SHP77 (cell line): Measurements from ENCODE around the gene POLE.
"Not testable (repeated sequence)": the region's sequence is repeated elsewhere in the genome, so short reads cannot be mapped to it uniquely, and the experiment has no call there.

ENCODE experiments used
- DNase-seq, 2 experiments: peaks; one replicate each; lab custom pipeline; 2025; lab: John Stamatoyannopoulos, UW

The POLE gene

GRCh38 chr12:132611620-132612019 lies 75.5 kb downstream of the POLE start:
- no peak for DNase-seq

DNA sequence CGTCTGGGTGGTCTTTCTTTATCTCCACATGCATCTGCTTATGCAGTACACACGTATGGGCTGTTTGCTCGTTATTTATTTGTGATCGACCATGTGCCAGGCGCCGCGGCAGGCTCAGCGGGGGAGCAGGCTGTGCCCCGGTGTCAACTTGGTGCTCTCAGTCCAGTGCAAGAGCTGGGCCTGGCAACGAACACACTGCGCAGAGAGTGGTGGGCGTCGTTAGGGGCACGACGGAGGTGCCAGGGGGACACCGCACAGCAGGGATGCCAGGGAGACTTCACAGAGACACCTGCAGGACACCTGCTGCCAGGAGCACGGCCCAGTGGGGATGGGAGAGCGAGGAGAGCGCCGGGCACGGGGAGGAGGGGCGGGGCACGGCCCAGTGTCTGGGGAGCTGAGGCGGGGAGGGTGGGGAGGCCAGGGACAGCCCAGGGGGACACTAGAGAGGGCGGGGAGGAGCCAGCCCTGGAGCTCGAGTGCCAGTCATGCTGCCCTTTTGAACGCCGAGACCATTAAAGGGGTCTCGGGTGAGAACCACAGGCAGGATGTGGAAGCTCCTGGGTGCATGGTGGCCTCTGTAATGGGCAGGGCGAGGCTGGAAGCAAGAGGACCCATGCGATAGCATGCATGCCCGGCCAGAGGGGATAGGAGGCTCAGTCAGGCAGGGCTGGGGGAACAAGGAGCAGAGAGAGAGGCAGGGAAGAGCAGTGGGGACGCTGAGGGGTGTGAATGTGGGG lies 76.1 kb downstream of the POLE start:
- no peak for DNase-seq

- DNase-seq, result no peak
These were observed 76.9 kb downstream of the POLE start, which contains the start of gene LRCOL1 for GRCh38 chr12:132610051-132610759. TSS of gene LRCOL1 (minus strand) at chr12:132610582. CDS start at chr12:132606251, 4,331 bp downstream.

DNA sequence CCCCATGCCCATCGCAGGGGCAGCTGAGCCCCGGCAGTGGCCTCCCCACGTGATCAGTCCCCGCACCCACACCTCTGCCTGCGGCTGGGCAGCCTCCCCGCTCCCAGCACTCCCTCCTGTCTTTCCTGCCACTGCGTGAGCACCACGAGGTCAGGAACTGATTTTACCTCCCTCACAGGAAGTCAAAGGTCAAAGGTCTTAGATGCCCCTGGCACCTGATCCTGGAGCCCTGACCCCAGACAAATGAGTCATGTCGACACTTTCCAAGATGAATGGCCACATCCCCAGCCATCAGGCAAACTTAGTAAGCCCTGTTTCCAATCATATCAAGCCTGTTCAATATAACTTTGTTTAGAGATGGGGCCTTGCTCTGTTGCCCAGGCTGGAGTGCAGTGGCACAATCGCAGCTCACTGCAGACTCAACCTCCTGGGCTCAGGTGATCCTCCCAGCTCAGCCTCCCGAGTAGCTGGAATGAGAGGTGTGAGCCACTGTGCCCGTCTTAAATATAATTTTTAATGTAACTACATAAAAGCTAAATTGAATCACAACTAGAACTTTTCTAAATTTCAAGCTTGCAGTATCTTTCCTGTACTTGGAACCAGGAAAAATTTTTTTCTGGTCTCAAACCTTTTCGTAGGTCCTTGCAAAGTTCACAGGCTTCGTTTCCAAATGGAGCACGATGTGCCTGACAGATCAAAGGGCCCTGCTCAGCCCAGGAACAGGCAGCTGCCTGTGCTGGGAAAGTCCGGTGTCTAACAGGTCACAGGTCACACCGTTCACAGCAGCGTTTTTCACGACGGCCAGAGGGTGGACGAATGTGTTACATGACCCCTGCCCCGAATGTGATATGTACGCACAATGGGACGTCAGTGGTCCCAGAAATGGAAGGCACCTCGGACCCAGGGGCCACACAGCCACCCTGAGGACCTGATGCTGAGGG lies 78.6 kb downstream of the POLE start:
- no peak for DNase-seq

DNA sequence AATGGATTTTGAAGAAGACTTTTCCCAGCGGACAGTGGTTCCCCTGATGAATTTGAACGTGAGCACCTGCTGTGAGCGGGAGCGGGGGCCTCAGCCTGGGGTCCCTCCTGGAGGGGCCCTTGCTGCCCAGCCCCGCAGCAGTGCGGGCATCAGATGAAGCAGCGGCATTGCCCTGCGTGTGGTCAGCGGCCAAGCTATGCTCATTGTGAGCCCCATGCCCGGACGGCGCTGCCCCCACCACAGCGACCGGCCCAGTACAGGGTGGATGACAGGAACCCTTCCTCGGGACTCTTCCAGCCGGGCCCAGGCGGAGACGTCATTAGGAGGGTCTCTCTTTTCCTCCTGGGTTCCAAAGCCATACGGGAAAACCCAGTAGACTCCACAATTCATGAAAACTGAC lies 80.2 kb downstream of the POLE start:
- no peak for DNase-seq

DNA sequence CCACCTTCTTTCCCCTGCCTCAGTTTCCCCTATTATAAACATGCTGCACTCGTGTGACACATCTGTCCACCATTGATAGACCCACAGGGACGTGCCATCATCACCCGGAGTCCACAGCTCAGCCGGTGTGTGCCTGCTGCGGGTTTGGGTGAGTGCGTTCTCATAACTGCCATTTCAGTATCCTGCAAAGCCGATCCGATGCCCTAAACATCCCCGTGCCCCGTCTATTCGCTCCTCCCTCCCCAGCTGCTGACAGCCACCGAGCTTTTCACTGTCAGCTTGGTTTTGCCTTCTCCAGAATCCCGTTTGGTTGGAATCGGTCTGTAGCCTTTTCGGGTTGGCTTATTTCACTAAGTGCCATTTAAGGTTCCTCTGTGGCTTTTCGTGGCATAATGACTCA lies 80.7 kb downstream of the POLE start:
- no peak for DNase-seq

DNA sequence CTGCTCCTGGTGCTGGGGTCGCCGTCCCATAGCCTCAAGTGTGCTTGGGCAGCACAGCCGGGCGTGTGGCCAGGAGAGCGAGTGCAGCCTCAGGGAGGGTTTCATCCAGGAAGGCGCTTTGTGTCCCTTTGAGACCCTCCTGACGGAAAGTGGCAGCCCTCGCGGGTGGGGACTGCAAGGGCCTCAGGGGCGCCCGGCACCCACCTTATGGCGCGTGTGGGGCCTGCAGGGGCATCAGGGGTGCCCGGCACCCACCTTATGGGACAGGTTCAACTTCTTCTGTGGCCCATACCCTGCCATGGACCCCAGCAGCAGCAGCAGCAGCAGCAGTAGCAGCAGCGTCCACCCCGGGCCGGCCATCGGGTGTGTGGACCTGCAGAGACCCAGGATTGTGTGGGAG lies 81.2 kb downstream of the POLE start:
- no peak for DNase-seq

GRCh38 chr12:132604668-132605441 lies 82.3 kb downstream of the POLE start:
- DNase-seq, result no peak

GRCh38 chr12:132604151-132604618 lies 83.0 kb downstream of the POLE start:
- DNase-seq, result no peak

GRCh38 chr12:132603240-132604150 lies 83.6 kb downstream of the POLE start:
- DNase-seq, result no peak

DNA sequence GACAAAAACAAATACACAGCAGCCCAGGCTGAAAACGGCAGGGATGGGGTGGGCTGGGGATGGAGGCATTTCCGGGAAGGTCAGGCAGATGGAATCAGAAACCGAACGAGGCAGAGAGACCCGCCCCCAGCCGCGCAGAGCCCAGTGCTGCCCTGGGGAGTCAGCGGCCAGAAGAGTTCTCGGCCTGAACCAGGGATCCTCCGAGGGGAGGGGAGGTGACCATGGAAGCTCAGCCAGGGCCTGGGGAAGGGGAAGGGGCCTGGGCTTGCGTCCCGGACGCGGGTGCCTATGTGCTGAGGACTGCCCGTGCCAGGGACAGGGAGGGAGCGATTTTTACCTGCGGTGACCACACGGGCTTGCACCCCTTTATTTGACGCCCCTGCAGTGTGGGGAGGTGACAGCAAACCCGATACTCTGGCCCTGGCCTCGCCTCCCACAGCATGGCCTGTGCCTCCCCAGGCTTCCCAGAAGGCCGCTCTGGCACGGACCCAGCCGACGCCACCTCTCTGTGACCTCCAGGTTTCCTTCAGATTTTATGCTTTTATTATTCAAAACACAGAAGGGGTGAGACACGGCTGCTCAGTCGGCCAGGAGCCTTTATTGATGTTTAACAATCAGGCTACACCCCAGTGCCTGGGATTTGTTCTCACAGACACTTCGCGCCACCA lies 84.4 kb downstream of the POLE start:
- peak; percentile 65 to 76 for DNase-seq

DNA sequence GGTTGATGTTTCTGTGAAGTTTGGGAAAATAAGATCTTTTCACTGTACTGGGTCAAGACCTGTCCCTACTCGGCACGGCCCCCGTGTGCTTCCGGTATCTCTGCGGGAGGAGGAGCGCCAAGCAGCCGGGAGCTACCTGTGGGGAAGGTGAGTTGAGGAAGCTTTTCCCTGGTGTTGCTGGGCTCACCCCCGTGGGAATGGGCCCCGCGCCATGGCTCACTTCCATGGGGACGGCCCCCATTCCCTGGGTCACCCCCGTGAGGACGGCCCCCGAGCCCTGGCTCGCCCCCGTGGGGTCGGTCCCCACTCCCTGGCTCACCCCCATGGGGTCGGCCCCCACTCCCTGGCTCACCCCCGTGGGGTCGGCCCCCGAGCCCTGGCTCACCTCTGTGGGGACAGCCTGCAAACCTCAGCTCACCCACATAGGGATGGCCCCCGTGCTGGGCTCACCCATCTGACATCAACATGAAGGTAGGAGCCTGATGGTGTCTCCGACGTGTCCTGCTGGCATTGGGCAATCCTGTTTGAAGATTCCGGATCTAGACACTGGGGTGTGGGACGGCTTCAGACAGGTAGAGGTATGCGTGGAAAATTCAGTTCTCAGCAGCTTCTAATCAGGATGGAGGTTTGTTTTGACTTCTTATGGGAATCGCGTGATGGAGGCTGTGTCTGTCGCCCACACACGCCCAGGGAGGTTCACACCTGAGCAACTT lies 85.8 kb downstream of the POLE start:
- DNase-seq, result no peak

DNA sequence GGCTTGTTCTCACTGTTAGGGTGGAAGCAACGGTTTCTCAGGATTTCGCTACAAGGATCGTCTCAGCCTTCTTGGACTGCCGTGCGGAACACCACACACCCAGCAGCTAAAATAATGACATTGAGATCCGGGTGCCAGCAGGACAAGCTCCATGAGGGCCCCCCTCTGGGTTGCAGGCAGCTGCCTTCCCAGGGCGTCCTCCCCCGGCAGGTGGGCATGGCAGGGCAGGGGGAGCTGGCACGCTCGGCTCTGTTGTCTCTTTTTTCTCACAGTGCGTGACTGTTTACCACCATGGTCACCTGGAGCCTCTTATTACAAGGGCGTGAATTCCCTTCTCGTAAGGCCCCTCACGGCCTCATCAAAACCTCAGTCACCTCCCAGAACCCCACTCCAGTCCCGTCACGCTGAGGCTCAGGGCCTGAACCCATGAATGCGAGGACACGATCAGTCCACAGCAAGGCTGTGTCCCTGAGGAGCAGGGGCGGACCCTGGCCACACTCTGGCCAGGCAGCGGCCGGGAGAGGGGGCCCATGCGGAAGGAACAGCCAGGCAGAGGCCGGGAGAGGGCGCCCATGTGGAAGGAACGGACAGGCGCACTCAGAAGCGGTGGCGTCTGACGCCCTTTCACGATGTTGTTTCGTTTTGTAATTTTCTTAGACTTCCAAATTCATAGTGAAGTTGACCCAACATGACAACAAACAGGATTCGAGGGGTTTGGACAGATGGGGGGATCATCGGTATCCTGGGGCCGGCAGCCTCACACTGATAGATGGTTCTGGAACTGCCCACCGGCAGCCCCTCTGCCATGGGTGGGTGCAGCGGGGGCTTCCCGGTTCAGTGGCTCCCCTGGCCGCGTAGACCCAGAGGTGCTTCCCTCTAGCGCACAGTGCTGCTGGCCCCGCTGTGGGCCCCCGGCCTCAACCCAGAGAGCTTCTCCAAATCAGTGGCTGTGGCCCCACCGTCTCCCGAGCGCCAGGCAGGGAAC lies 86.8 kb downstream of the POLE start:
- DNase-seq, result peak; percentile 83 to 88

DNA sequence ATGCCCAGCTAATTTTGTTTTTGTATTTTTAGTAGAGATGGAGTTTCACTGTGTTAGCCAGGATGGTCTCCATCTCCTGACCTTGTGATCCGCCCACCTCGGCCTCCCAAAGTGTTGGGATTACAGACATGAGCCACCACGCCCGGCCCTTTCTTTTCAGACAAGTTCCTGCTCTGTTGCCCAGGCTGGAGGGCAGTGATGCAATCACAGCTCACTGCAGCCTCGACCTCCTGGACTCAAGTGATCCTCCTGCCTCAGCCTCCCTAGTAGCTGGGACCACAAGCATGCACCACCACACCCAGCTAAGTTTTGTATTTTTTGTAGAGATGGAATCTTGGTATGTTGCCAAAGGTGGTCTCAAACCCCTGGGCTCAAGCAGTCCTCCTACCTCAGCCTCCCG lies 87.6 kb downstream of the POLE start:
- not testable (repeated sequence) for DNase-seq

DNA sequence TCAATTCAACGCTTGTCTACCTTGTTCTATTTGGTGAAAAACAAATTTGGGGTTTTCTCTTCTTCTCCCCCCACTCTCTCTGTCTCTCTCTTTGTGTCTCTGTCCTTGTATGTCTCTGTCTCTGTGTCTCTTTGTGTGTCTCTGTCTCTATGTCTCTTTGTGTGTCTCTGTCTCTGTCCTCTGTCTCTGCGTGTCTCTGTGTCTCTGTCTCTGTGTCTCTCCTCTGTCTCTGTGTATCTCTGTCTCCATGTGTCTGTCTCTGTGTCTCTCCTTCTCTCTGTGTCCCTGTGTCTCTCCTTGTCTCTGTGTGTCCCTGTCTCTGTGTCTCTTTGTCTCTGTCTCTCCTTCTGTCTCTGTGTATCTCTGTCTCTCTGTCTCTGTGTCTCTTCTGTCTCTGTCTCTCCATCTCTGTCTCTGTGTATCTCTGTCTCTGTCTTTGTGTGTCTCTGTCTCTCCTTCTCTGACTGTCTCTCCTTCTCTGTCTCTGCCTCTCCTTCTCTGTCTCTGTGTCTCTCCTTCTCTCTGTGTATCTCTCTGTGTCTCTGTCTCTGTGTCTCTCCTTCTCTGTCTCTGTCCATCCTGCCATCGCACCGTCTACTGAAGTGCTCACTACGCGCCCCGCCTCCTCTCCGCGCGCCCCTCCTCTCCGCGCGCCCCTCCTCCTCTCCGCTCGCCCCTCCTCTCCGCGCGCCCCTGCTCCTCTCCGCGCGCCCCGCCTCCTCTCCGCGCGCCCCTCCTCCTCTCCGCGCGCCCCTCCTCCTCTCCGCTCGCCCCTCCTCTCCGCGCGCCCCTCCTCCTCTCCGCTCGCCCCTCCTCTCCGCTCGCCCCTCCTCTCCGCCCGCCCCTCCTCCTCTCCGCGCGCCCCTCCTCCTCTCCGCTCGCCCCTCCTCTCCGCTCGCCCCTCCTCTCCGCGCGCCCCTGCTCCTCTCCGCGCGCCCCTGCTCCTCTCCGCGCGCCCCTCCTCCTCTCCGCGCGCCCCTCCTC lies 89.5 kb downstream of the POLE start:
- DNase-seq, result peak in 1 of 2 experiments; percentile 35

DNA sequence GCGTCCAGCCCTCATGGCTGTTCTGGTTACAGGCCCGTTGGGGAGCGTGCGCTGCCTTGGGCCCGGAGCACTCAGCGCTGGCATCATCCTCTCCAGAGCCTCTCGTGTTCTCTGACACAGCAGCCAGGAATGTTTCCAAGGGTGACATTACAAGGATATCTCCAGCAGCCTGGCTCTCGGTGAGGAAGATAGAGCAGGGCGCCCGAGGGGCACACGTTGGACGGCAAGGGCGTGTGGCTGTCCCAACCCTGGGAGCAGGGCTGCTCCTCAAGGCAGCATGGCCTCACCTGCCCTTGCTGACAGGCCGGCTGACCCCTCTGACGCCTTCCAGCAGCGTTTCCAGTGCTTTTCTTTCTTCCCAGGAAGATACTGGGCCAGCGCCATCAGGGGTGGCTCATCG lies 91.1 kb downstream of the POLE start:
- DNase-seq, result no peak

GRCh38 chr12:132595183-132595582 lies 92.0 kb downstream of the POLE start:
- DNase-seq, result no peak
